Measurements from ENCODE around the gene PTPN11. TPM values are rescaled to one million over a fixed set of nuclear protein-coding genes. Genes with fewer than 3 reads are reported as not detected.
"Not testable (repeated sequence)": the region's sequence is repeated elsewhere in the genome, so short reads cannot be mapped to it uniquely, and the experiment has no call there.

The PTPN11 gene
- total RNA-seq, 2 donors from 2014 or later: 31.6 to 47.1 TPM

- intact Hi-C loops (cut with DNase I): no loop called here
- H3K9me3 ChIP-seq: no peaks in the 10 kb centered on the region
- DNase-seq (no peak), ATAC-seq (no peak)
- H3K27ac ChIP-seq: no peak overlapping the region
- TF ChIP-seq, protein P1, sequence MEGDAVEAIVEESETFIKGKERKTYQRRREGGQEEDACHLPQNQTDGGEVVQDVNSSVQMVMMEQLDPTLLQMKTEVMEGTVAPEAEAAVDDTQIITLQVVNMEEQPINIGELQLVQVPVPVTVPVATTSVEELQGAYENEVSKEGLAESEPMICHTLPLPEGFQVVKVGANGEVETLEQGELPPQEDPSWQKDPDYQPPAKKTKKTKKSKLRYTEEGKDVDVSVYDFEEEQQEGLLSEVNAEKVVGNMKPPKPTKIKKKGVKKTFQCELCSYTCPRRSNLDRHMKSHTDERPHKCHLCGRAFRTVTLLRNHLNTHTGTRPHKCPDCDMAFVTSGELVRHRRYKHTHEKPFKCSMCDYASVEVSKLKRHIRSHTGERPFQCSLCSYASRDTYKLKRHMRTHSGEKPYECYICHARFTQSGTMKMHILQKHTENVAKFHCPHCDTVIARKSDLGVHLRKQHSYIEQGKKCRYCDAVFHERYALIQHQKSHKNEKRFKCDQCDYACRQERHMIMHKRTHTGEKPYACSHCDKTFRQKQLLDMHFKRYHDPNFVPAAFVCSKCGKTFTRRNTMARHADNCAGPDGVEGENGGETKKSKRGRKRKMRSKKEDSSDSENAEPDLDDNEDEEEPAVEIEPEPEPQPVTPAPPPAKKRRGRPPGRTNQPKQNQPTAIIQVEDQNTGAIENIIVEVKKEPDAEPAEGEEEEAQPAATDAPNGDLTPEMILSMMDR (IDR thresholded peaks at IDR 0.05): no peak
- no peak for TF ChIP-seq POLR2A (IDR thresholded peaks at IDR 0.05)
- no peaks in the 10 kb centered on the region for H3K27me3 ChIP-seq
- H3K4me1 ChIP-seq: no peaks in the 10 kb centered on the region
- H3K4me3 ChIP-seq: no peak overlapping the region
- no peaks in the 10 kb centered on the region for H3K36me3 ChIP-seq (replicated peaks in 1 of 2; ENCODE audit: insufficient read depth in 1 of 2, low read depth in 2 of 2)
These were observed 21.0 kb downstream of the PTPN11 start for GRCh38 chr12:112439769-112440168.

GRCh38 chr12:112440653-112441052 is 21.9 kb downstream of the PTPN11 start:
- H3K9me3 ChIP-seq; H3K36me3 ChIP-seq (replicated peaks in 1 of 2; ENCODE audit: insufficient read depth in 1 of 2, low read depth in 2 of 2); H3K4me1 ChIP-seq; DNase-seq; H3K27me3 ChIP-seq; H3K4me3 ChIP-seq; ATAC-seq; H3K27ac ChIP-seq; intact Hi-C loops (cut with DNase I): not testable (repeated sequence)
- 97 to 99% methylated on average over 9 of the region's 9 CpGs for WGBS, 2 donors

DNA sequence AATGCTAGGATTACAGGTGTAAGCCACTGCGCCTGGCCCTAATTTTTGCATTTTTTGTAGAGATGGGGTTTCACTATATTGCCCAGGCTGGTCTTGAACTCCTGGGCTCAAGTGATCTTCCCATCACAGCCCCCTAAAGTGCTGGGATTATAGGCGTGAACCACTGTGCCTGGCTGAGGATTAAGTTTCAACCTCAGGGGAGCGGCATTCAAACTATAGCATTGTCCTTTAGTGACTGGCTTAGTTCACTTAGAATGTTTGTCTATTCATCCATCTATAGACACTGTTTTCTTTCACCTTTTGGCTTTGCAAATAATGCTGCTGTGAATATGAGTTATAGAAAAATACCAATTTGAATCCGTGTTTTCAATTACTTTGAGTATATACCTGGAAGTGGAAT is 25.2 kb downstream of the PTPN11 start:
- no peak for ATAC-seq
- no peak for TF ChIP-seq POLR2A (IDR thresholded peaks at IDR 0.05)
- TF ChIP-seq, protein P1 (IDR thresholded peaks at IDR 0.05): no peak

DNA sequence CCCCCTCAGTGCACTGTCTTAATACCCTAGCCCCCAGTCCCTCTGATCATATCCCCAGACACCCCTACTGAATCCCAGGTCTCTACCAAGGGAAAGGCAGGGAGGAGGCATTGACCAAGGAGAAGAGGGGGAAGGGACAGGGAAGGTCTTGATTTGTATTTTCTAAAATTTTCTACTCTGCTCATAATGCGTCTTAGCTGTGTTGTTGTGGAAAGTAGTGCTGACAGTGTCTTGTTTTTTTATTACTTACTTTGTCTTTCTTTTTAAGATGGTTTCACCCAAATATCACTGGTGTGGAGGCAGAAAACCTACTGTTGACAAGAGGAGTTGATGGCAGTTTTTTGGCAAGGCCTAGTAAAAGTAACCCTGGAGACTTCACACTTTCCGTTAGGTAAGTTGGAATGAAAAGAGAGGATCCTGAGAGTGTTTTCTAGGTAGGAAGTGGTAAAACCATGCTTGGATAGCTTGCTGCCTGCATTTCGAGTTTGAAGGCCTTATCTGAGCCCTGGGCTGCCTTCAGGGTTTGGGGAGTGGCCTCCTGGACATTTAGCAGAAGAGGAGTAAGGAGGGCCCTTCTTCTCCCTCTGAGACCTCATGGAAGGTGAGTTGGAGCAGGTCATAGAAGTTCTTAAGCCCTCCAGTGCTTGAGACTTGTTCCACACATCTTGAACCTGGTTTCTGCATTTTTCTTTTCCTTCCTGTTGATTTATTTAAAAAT is 27.4 kb downstream of the PTPN11 start:
- H3K27me3 ChIP-seq: no peaks in the 10 kb centered on the region
- WGBS, 2 donors: 78 to 86% methylated on average over 3 of the region's 3 CpGs
- intact Hi-C loops (cut with DNase I): no loop called here
- TF ChIP-seq, protein P1 (IDR thresholded peaks at IDR 0.05): no peak
- TF ChIP-seq POLR2A (IDR thresholded peaks at IDR 0.05): no peak
- ATAC-seq: no peak
- H3K27ac ChIP-seq: no peak overlapping the region
- DNase-seq: no peak
- H3K9me3 ChIP-seq: no peaks in the 10 kb centered on the region
- no peaks in the 10 kb centered on the region for H3K4me1 ChIP-seq
- no peak overlapping the region for H3K4me3 ChIP-seq
- H3K36me3 ChIP-seq (replicated peaks in 1 of 2; ENCODE audit: insufficient read depth in 1 of 2, low read depth in 2 of 2): peaks cover 0 to 4% of the 10 kb centered on the region in 2 donors

More for the DNA sequence above, 25.2 kb downstream of the PTPN11 start:
- H3K36me3 ChIP-seq (replicated peaks in 1 of 2; ENCODE audit: insufficient read depth in 1 of 2, low read depth in 2 of 2): no peaks in the 10 kb centered on the region
- intact Hi-C loops (cut with DNase I): no loop called here
- DNase-seq: no peak
- no peaks in the 10 kb centered on the region for H3K9me3 ChIP-seq
- H3K4me3 ChIP-seq: no peak overlapping the region
- 96 to 99% methylated on average over 4 of the region's 4 CpGs for WGBS, 2 donors
- no peaks in the 10 kb centered on the region for H3K4me1 ChIP-seq
- no peak overlapping the region for H3K27ac ChIP-seq
- H3K27me3 ChIP-seq: no peaks in the 10 kb centered on the region

- Histone ChIP-seq H3K27me3 (no peaks in the 10 kb centered on the region), H3K9me3 (no peaks in the 10 kb centered on the region), H3K36me3 (replicated peaks in 1 of 2; ENCODE audit: insufficient read depth in 1 of 2, low read depth in 2 of 2) (peaks cover 0 to 4% of the 10 kb centered on the region in 2 donors), H3K4me3 (no peak overlapping the region), H3K4me1 (no peaks in the 10 kb centered on the region), H3K27ac (no peak overlapping the region)
- DNase-seq (no peak), ATAC-seq (no peak)
- WGBS, 2 donors: 52 to 87% methylated on average over 3 of the region's 3 CpGs
- TF ChIP-seq, protein P1 (IDR thresholded peaks at IDR 0.05): no peak
- TF ChIP-seq POLR2A (IDR thresholded peaks at IDR 0.05): no peak
- intact Hi-C loops (cut with DNase I): no loop called here
These were observed 28.4 kb downstream of the PTPN11 start for GRCh38 chr12:112447106-112447505.

GRCh38 chr12:112448165-112448564 is 29.4 kb downstream of the PTPN11 start:
- 87 to 100% methylated on average over 2 of the region's 2 CpGs for WGBS, 2 donors
- H3K27ac ChIP-seq; H3K36me3 ChIP-seq (replicated peaks in 1 of 2; ENCODE audit: insufficient read depth in 1 of 2, low read depth in 2 of 2); intact Hi-C loops (cut with DNase I); H3K4me1 ChIP-seq; DNase-seq; H3K4me3 ChIP-seq; H3K27me3 ChIP-seq; H3K9me3 ChIP-seq; ATAC-seq: not testable (repeated sequence)
